Pancreas (tissue), 10 donors: ENCODE measurements around the gene PRKCD. TPM values are rescaled to one million over a fixed set of nuclear protein-coding genes. Genes with fewer than 3 reads are reported as not detected.
"Not testable (repeated sequence)": the region's sequence is repeated elsewhere in the genome, so short reads cannot be mapped to it uniquely, and the experiment has no call there.

Experiments
- ATAC-seq, 4 donors: fragments of 200-7000 bp; cut with Tn5 transposase; one replicate each; pipeline versions ENCODE4 v1.8.0 to v1.9.1; 2020; ENCODE audit warnings: mild to moderate bottlenecking in 4 of 4, moderate library complexity in 4 of 4
- DNase-seq, 6 donors: peaks; one replicate each; pipeline ENCODE4 v3.0.0-alpha.2; 2020
- FAIRE-seq: peaks from 2 replicates; lab custom pipeline; 2012; peaks lifted over from hg19 to GRCh38; lab: Jason Lieb, UNC
- H3K27ac ChIP-seq, 4 donors: fragments of 200-600 bp; sonication (generic); 1 replicate in 3 of 4; 2 replicates in 1 of 4; pipeline versions ENCODE4 v1.5.0 to v1.8.0; 2020
- H3K27me3 ChIP-seq, 4 donors: fragments of 200-600 bp; one replicate each; pipeline ENCODE4 v1.8.0; 2021
- H3K36me3 ChIP-seq, 3 donors: fragments of 200-600 bp; sonication (generic) in 1 of 3; one replicate each; pipeline versions ENCODE4 v1.5.0 to v1.8.0; 2020 to 2021
- H3K4me1 ChIP-seq, 3 donors: fragments of 200-600 bp; one replicate each; pipeline ENCODE4 v1.8.0; 2021
- H3K4me3 ChIP-seq, 4 donors: fragments of 200-600 bp; sonication (generic) in 2 of 4; one replicate each; pipeline versions ENCODE4 v1.5.0 to v1.8.0; 2020 to 2021
- H3K9me3 ChIP-seq, 4 donors: fragments of 200-600 bp; one replicate each; pipeline ENCODE4 v1.8.0; 2021
- CTCF ChIP-seq, 4 donors: fragments of 200-600 bp; sonication (generic) in 3 of 4; IDR thresholded peaks; one replicate each; pipeline versions ENCODE4 v1.5.0 to v1.8.0; 2021; ENCODE audit warnings: antibody characterized with exemption in 4 of 4
- WGBS, 2 donors: extraction: QIAGEN DNeasy Blood & Tissue Kit; methylation state at CpG; one replicate each; pipeline ENCODE4 v1.1.7; 2013; 5-methylcytosine and 5-hydroxymethylcytosine counted together
- intact Hi-C, 3 donors: fragments of 100-400 bp; cut with DNase I; formaldehyde crosslinking; loops; one replicate each; pipeline versions ENCODE4 v1.11.1 to v1.14.2; 2022
- polyA plus RNA-seq, 2 donors: library from polyadenylated mRNA; stranded (reverse); fragments of 200-250 nt; gene quantifications; one replicate each; pipeline ENCODE4 v1.2.3, GENCODE V29; 2013
- total RNA-seq, 6 donors: library from RNA; stranded (reverse); fragmentation: NEBNext Ultra II Directional in 4 of 6; extraction: Animal tissue kit (Norgen Biotek cat#: 25700) in 4 of 6; gene quantifications; one replicate each; pipeline versions ENCODE4 v1.2.1 to v1.2.4, GENCODE V29; 2021 to 2023
- donor health status: healthy with polysubstance abuse.
- donor health status: DM: no; HTN: no; CAD: no; lungs with moderate emphysema.
- donor health status: DM: no; HTN: no; CAD: no.
- donor health status: control.
- donor health status: control.
- donor health status: Bipolar disorder and iron deficiency.
- donor health status: DM: yes; HTN: yes; CAD: no.
- donor health status: DM: no; HTN: no; CAD: no.
- donor health status: DM: no; HTN: no; CAD: no.
- donor health status: DM: yes; HTN: yes; CAD: no.

The PRKCD gene
- total and polyA plus RNA-seq, 8 donors = 10.7 to 32.5 (median 14.6) TPM

GRCh38 chr3:53149699-53150098, 11.3 kb upstream of the PRKCD start:
- DNase-seq (peak in 1 of 6 donors; percentile 18), FAIRE-seq (no peak)
- WGBS, 2 donors = 70 to 72% methylated on average over 4 of the region's 4 CpGs

GRCh38 chr3:53150247-53151085, 10.5 kb upstream of the PRKCD start:
- intact Hi-C loops = no loop called here
- 57 to 58% methylated on average over 7 of the region's 7 CpGs for WGBS, 2 donors
- Histone ChIP-seq H3K4me1 (peaks cover 57 to 72% (median 66%) of the 10 kb centered on the region in 3 donors), H3K36me3 (no peaks in the 10 kb centered on the region), H3K9me3 (no peaks in the 10 kb centered on the region), H3K27me3 (no peaks in the 10 kb centered on the region), H3K4me3 (no peak overlapping the region), H3K27ac (peak overlapping the region; percentile 36 to 59 (median 55))
- DNase-seq (peak in 5 of 6 donors; percentile 77 to 86 (median 82)), FAIRE-seq (no peak), ATAC-seq (peak; percentile 74 to 78 (median 76))
- TF ChIP-seq CTCF (IDR thresholded peaks at IDR 0.05) = no peak

More at GRCh38 chr3:53149699-53150098, 11.3 kb upstream of the PRKCD start:
- intact Hi-C loops = no loop called here
- Histone ChIP-seq H3K36me3 (no peaks in the 10 kb centered on the region), H3K4me3 (no peak overlapping the region), H3K9me3 (no peaks in the 10 kb centered on the region), H3K27me3 (no peaks in the 10 kb centered on the region), H3K4me1 (peaks cover 56 to 72% (median 66%) of the 10 kb centered on the region in 3 donors), H3K27ac (peak overlapping the region in 1 of 4 donors; percentile 59)
- peak in 1 of 4 donors; percentile 1 for ATAC-seq
- no peak for TF ChIP-seq CTCF (IDR thresholded peaks at IDR 0.05)

DNA sequence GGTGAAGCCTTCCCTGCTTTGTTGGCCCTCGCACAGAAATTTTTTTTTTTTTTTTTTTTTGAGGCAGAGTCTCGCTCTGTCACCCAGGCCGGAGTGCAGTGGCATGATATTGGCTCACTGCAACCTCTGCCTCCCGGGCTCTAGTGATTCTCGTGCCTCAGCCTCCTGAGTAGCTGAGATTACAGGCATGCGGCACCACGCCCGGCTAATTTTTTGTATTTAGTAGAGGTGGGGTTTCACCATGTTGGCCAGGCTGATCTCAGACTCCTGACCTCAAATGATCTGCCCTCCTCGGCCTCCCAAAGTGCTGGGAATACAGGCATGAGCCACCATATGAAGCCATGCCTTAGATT, 9.9 kb upstream of the PRKCD start:
- not testable (repeated sequence) for FAIRE-seq
- H3K27ac ChIP-seq = peak overlapping the region in 2 of 4 donors; percentile 36 to 59

GRCh38 chr3:53151465-53151864, 9.5 kb upstream of the PRKCD start:
- DNase-seq (no peak), FAIRE-seq (no peak), ATAC-seq (no peak)
- H3K4me3 ChIP-seq = no peak overlapping the region
- WGBS, 2 donors = 34 to 44% methylated on average over 5 of the region's 5 CpGs
- H3K36me3 ChIP-seq = no peaks in the 10 kb centered on the region
- no peaks in the 10 kb centered on the region for H3K27me3 ChIP-seq
- peaks cover 57 to 68% (median 66%) of the 10 kb centered on the region in 3 donors for H3K4me1 ChIP-seq
- no peaks in the 10 kb centered on the region for H3K9me3 ChIP-seq
- no peak for TF ChIP-seq CTCF (IDR thresholded peaks at IDR 0.05)
- H3K27ac ChIP-seq = no peak overlapping the region
- intact Hi-C loops = no loop called here

More for the DNA sequence above, 9.9 kb upstream of the PRKCD start:
- H3K9me3 ChIP-seq, H3K4me3 ChIP-seq, ATAC-seq, intact Hi-C loops, H3K27me3 ChIP-seq, H3K36me3 ChIP-seq: not testable (repeated sequence)
- peaks cover 56 to 71% (median 66%) of the 10 kb centered on the region in 3 donors for H3K4me1 ChIP-seq
- WGBS, 2 donors = 58 to 64% methylated on average over 9 of the region's 9 CpGs
- DNase-seq = peak in 1 of 6 donors; percentile 9

DNA sequence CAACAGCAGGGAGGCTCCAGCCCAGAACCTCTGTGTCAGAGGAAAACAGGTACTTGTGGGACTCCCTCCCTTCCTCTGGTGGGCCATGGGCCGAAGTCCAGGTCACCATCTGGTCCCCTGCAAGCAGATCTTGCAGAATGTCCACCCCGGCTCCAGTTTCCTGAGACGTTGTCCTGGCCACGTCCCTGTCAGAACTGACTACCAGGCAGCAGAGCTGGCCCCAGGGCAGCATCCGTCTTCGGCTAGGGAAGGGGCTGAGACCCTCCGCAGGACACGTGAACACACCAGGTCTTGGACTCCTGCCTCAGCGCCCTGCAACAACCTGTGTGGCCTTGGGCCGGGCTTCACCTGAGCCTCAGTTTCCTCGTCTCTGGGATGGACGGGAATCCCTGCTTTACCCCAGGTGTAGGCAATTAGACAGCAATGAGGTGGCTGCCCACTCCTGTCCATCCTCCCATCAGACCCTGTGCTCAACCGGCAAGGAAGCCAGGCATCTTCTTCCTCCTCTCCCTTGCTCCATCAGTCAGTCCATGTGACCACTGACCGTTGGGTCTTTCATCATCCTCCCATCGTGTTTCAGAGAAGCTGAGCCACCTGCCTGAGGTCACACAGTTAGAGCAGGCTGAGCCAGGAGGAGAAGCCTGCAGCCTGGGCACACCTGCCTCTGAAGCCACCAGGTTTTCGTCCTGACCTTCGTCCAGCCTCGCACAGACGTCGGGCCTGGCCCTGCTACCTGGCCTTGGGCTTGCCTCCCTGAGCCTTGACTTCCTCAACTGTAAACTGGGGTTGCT, 8.9 kb upstream of the PRKCD start:
- DNase-seq (peak in 3 of 6 donors; percentile 24 to 66 (median 31)), ATAC-seq (peak in 1 of 4 donors; percentile 6), FAIRE-seq (no peak)
- TF ChIP-seq CTCF (IDR thresholded peaks at IDR 0.05) = no peak
- H3K4me3 ChIP-seq = no peak overlapping the region
- H3K36me3 ChIP-seq = no peaks in the 10 kb centered on the region
- H3K9me3 ChIP-seq = no peaks in the 10 kb centered on the region
- intact Hi-C loops = no loop called here
- H3K27ac ChIP-seq = peak overlapping the region in 1 of 4 donors; percentile 1
- 49 to 53% methylated on average over 20 of the region's 20 CpGs for WGBS, 2 donors
- peaks cover 57 to 68% (median 68%) of the 10 kb centered on the region in 3 donors for H3K4me1 ChIP-seq
- H3K27me3 ChIP-seq = no peaks in the 10 kb centered on the region
